ENCODE results near the gene TOX3. TPM values are rescaled to one million over a fixed set of nuclear protein-coding genes. Genes with fewer than 3 reads are reported as not detected.

Gene TOX3
- total and polyA plus RNA-seq, 10 of the 15 experiments (the other 5 are each of a cell fraction or from before 2014, with no cell fraction given): not detected

GRCh38 chr16:52411011-52411410, 135.9 kb downstream of the TOX3 start:
- DNase-seq (ENCODE audit: low read depth, low spot score) (no peak), ATAC-seq (no peak), FAIRE-seq (no peak)
- H3K9ac ChIP-seq (ENCODE audit: control insufficient read depth, insufficient read depth, low read length): no peak overlapping the region
- H3K4me1 ChIP-seq (ENCODE audit: control insufficient read depth, insufficient read depth, low read length): no peaks in the 10 kb centered on the region
- no peak for TF ChIP-seq DPF2 (IDR thresholded peaks at IDR 0.05)
- TF ChIP-seq PAX8 (IDR thresholded peaks at IDR 0.05): no peak
- TF ChIP-seq ZNF207 (IDR thresholded peaks at IDR 0.05; ENCODE audit: borderline replicate concordance): no peak
- no peak for TF ChIP-seq STAT3 (IDR thresholded peaks at IDR 0.05; ENCODE audit: low read depth, low read length)
- TF ChIP-seq RELB (IDR thresholded peaks at IDR 0.05; ENCODE audit: low read depth): no peak
- no peak for TF ChIP-seq RCOR1 (conservative IDR thresholded peaks at IDR 0.05; ENCODE audit: low read depth, low read length)
- no peak for TF ChIP-seq MTA3 (IDR thresholded peaks at IDR 0.05; ENCODE audit: borderline replicate concordance, low read length)
- no peak overlapping the region for H3K4me2 ChIP-seq (ENCODE audit: control insufficient read depth, insufficient read depth)
- no peak overlapping the region for H3K27ac ChIP-seq (ENCODE audit: control insufficient read depth, insufficient read depth)
- H3K36me3 ChIP-seq (ENCODE audit: control insufficient read depth in 2 of 2, insufficient read depth in 2 of 2, low read length in 1 of 2): no peaks in the 10 kb centered on the region
- H4K20me1 ChIP-seq (ENCODE audit: control insufficient read depth, insufficient read depth): no peaks in the 10 kb centered on the region
- SMC1A ChIA-PET (ENCODE audit: uncharacterized antibody, unreplicated experiment): no interaction called here
- no peak overlapping the region for H3K4me3 ChIP-seq
- CTCF ChIA-PET: no interaction called here
- POLR2A ChIA-PET: no interaction called here
- RAD21 ChIA-PET (ENCODE audit: unreplicated experiment): no interaction called here
- BruUV-seq (replicated peaks): no TSS peak
- in situ Hi-C loops (cut with MboI): no loop called here
- H3K79me2 ChIP-seq (ENCODE audit: control insufficient read depth, insufficient read depth, low read length): no peaks in the 10 kb centered on the region
- intact Hi-C loops (cut with micrococcal nuclease; ENCODE audit: unreplicated experiment): no loop called here
- 0% methylated on average over 3 of the region's 3 CpGs for WGBS (ENCODE audit: insufficient coverage, insufficient replicate concordance, low lambda C conversion rate, missing lambda C conversion rate)
- H3K27me3 ChIP-seq (replicated peaks in 1 of 2; ENCODE audit: control insufficient read depth in 2 of 2, insufficient read depth in 2 of 2, low read length in 1 of 2): no peaks in the 10 kb centered on the region
- no peak overlapping the region for H2AFZ ChIP-seq (ENCODE audit: control insufficient read depth, low read depth, low read length)
- no peaks in the 10 kb centered on the region for H3K9me3 ChIP-seq (replicated peaks; ENCODE audit: control insufficient read depth, insufficient read depth, low read length)
